Measurements from ENCODE around the gene XRCC3. TPM values are rescaled to one million over a fixed set of nuclear protein-coding genes. Genes with fewer than 3 reads are reported as not detected.

The XRCC3 gene
- total and polyA plus RNA-seq, 2 experiments from 2014 or later = 20.4 to 72.9 TPM

DNA sequence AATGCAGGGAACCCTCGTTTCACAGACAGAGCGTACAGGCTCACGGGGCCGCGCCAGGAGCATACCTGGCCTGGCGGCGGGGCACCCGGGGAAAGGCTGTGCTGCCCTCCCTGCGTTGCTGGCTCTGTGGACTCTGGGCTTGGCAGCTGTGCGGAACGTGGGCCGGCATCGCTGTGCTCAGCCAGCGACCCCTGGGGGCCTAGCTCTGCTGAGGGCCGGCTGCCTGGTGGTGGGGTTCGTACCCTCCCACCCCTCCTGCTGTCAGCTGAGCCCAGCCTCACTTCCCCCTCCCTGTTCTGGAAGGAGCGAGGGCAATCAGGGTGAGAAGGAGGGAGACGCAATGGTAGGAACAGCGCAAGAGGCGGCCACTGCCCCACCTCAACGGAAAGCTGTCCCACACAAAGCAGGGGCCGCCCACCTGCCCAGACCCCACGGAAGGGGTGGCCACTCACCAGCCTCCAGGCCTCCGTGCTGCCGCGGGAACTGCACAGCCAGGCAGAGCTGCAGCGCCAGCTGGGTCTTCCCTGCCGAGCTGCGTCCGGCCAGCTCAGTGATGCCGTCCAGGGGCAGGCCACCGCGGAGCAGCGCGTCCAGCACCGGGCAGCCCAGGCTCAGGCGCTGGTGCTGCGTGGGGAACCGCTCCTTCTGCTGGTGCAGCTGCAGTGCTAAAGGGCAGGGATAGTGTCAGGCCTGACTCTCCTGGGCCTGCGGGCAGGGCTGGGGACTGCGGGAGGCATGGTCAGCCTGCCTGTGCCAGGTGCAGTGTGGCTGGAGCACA lies 8.5 kb downstream of the XRCC3 start:
- Mint-ChIP-seq H3K4me1 (peaks cover 23% of the 10 kb centered on the region), H3K36me3 (ENCODE audit: low read depth) (peaks cover 61% of the 10 kb centered on the region), H3K27ac (no peak overlapping the region), H3K9me3 (no peaks in the 10 kb centered on the region), H3K4me3 (no peak overlapping the region), H3K27me3 (ENCODE audit: insufficient read depth, low read depth, poor library complexity) (peaks cover 24% of the 10 kb centered on the region)
- peaks cover 8% of the 10 kb centered on the region for H3K4me1 ChIP-seq (ENCODE audit: insufficient read depth)
- H3F3A ChIP-seq (replicated peaks; ENCODE audit: low read depth) = peaks cover 16% of the 10 kb centered on the region
- TF ChIP-seq EZH2 (IDR thresholded peaks at IDR 0.05; ENCODE audit: low read depth, unreplicated experiment) = no peak
- TF ChIP-seq CTCF (conservative IDR thresholded peaks at IDR 0.05; ENCODE audit: low read depth in 2 of 2) = no peak
- TF ChIP-seq, protein P1, sequence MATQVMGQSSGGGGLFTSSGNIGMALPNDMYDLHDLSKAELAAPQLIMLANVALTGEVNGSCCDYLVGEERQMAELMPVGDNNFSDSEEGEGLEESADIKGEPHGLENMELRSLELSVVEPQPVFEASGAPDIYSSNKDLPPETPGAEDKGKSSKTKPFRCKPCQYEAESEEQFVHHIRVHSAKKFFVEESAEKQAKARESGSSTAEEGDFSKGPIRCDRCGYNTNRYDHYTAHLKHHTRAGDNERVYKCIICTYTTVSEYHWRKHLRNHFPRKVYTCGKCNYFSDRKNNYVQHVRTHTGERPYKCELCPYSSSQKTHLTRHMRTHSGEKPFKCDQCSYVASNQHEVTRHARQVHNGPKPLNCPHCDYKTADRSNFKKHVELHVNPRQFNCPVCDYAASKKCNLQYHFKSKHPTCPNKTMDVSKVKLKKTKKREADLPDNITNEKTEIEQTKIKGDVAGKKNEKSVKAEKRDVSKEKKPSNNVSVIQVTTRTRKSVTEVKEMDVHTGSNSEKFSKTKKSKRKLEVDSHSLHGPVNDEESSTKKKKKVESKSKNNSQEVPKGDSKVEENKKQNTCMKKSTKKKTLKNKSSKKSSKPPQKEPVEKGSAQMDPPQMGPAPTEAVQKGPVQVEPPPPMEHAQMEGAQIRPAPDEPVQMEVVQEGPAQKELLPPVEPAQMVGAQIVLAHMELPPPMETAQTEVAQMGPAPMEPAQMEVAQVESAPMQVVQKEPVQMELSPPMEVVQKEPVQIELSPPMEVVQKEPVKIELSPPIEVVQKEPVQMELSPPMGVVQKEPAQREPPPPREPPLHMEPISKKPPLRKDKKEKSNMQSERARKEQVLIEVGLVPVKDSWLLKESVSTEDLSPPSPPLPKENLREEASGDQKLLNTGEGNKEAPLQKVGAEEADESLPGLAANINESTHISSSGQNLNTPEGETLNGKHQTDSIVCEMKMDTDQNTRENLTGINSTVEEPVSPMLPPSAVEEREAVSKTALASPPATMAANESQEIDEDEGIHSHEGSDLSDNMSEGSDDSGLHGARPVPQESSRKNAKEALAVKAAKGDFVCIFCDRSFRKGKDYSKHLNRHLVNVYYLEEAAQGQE (IDR thresholded peaks at IDR 0.05; ENCODE audit: unreplicated experiment) = no peak
- no peak overlapping the region for H3K4me3 ChIP-seq
- no peaks in the 10 kb centered on the region for H3K79me2 ChIP-seq (replicated peaks; ENCODE audit: insufficient read depth)
- H3K9me2 ChIP-seq (ENCODE audit: insufficient read depth) = no peaks in the 10 kb centered on the region
- H3K4me2 ChIP-seq = no peak overlapping the region
- no peak overlapping the region for H2AFZ ChIP-seq
- no peaks in the 10 kb centered on the region for H3K27me3 ChIP-seq (ENCODE audit: insufficient read depth)
- no peak for DNase-seq (ENCODE audit: low spot score)
- peaks cover 18% of the 10 kb centered on the region for H4K20me1 ChIP-seq (replicated peaks; ENCODE audit: insufficient read depth)
- peaks cover 5% of the 10 kb centered on the region; the same call in 1 of the 2 replicates for H3K36me3 ChIP-seq (ENCODE audit: insufficient read depth)
- no peak for ATAC-seq
- H3K27ac ChIP-seq (ENCODE audit: low read depth) = no peak overlapping the region

- H3K27ac ChIP-seq (ENCODE audit: low read depth) = no peak overlapping the region
- TF ChIP-seq EZH2phosphoT487 (IDR thresholded peaks at IDR 0.05; ENCODE audit: unreplicated experiment) = no peak
- TF ChIP-seq CREB1 (CRISPR knock-in tag; IDR thresholded peaks at IDR 0.05; ENCODE audit: low read depth) = no peak
- TF ChIP-seq, protein P1 (IDR thresholded peaks at IDR 0.05; ENCODE audit: unreplicated experiment) = no peak
- TF ChIP-seq NANOG (IDR thresholded peaks at IDR 0.05; ENCODE audit: borderline replicate concordance) = no peak
- TF ChIP-seq ZNF114 (CRISPR knock-in tag; IDR thresholded peaks at IDR 0.05) = no peak
- TF ChIP-seq CTCF (conservative IDR thresholded peaks at IDR 0.05; ENCODE audit: low read depth in 2 of 2) = 0 out of 4 replicates have a peak, but pooled peaks of 1 of the 2 experiments have one; percentile 1
Observed at GRCh38 chr14:103705504-103706284, 9.6 kb downstream of the XRCC3 start.

More at GRCh38 chr14:103705504-103706284, 9.6 kb downstream of the XRCC3 start:
- DNase-seq (ENCODE audit: low spot score) (no peak), ATAC-seq (no peak)
- Histone ChIP-seq H3K4me1 (ENCODE audit: insufficient read depth) (peaks cover 1% of the 10 kb centered on the region), H4K20me1 (replicated peaks; ENCODE audit: insufficient read depth) (peaks cover 16% of the 10 kb centered on the region), H3K4me2 (no peak overlapping the region), H3F3A (replicated peaks; ENCODE audit: low read depth) (peaks cover 8% of the 10 kb centered on the region; the same call in 1 of the 2 replicates), H3K27me3 (ENCODE audit: insufficient read depth) (no peaks in the 10 kb centered on the region), H3K9me2 (ENCODE audit: insufficient read depth) (no peaks in the 10 kb centered on the region), H3K79me2 (replicated peaks; ENCODE audit: insufficient read depth) (no peaks in the 10 kb centered on the region), H3K4me3 (no peak overlapping the region), H2AFZ (no peak overlapping the region), H3K36me3 (ENCODE audit: insufficient read depth) (peaks cover 5% of the 10 kb centered on the region; the same call in 1 of the 2 replicates)
- Mint-ChIP-seq H3K27me3 (ENCODE audit: insufficient read depth, low read depth, poor library complexity) (peaks cover 20% of the 10 kb centered on the region), H3K27ac (no peak overlapping the region), H3K9me3 (no peaks in the 10 kb centered on the region), H3K4me3 (no peak overlapping the region), H3K36me3 (ENCODE audit: low read depth) (peaks cover 56% of the 10 kb centered on the region), H3K4me1 (peaks cover 15% of the 10 kb centered on the region)

Data from GM23338 (cell line).